ENCODE measurements around the gene CORO2A.

The CORO2A gene

DNA sequence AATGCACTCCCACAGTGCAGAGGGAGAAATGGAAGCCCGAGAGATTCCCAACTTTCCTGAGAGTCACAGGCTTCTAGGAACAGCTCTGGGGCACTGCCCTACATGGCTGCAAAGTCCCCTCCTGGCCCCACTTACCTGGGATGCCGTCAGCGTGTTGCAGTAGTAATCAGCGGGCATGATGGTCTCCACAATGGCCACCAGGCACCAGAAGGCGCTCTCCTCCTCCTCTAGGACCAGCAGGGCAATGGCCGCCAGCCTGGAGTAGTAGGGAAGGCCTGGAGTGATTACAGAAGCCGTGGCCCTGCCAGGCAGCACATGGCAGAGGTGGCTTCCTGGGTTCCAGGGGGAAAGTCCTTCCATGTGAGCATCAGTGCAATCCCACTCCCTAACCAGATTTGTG is 10.7 kb upstream of the CORO2A start:
- no peak for DNase-seq (ENCODE audit: low read depth, low spot score)
- CTCF ChIA-PET = interaction anchor here (1.0 to 11.3 kb wide), 8 partner anchors 9 to 573 kb away, joined by 3 to 157 read pairs (median 40); partner anchors contain the start of genes CORO2A, TBC1D2 and TRMO
- POLR2A ChIA-PET = no interaction called here
- H3K4me3 ChIP-seq (ENCODE audit: low read depth, low read length) = no peak overlapping the region
- TF ChIP-seq, protein P1, sequence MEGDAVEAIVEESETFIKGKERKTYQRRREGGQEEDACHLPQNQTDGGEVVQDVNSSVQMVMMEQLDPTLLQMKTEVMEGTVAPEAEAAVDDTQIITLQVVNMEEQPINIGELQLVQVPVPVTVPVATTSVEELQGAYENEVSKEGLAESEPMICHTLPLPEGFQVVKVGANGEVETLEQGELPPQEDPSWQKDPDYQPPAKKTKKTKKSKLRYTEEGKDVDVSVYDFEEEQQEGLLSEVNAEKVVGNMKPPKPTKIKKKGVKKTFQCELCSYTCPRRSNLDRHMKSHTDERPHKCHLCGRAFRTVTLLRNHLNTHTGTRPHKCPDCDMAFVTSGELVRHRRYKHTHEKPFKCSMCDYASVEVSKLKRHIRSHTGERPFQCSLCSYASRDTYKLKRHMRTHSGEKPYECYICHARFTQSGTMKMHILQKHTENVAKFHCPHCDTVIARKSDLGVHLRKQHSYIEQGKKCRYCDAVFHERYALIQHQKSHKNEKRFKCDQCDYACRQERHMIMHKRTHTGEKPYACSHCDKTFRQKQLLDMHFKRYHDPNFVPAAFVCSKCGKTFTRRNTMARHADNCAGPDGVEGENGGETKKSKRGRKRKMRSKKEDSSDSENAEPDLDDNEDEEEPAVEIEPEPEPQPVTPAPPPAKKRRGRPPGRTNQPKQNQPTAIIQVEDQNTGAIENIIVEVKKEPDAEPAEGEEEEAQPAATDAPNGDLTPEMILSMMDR (IDR thresholded peaks at IDR 0.05; ENCODE audit: insufficient read depth, low read length, missing control alignments) = no peak

DNA sequence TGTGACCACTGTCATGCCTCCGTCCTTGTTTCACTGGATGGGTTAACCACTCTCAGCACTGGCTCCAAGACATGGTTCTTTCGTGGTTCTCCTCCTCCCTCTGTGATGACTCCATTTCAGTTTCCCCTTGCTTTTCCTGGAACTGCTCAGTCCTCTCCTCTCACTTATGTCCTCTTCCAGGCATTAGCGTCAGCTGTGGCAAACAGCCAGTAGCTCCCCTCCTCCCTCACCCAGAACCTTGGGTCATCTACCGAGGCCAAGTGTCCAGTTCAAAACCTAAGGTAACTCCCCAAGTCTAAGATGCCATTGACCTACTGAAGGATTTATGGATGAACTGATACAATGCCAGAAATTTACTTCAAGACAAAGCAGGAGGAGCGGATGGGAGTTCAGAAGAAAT is 9.8 kb upstream of the CORO2A start:
- TF ChIP-seq, protein P1 (IDR thresholded peaks at IDR 0.05; ENCODE audit: insufficient read depth, low read length, missing control alignments) = no peak
- no peak overlapping the region for H3K4me3 ChIP-seq (ENCODE audit: low read depth, low read length)
- ChIA-PET POLR2A (no interaction called here), CTCF (interaction anchor here (1.2 to 11.3 kb wide), 5 partner anchors 9 to 62 kb away, joined by 3 to 157 read pairs (median 115); partner anchors contain the start of genes CORO2A and TBC1D2)
- no peak for DNase-seq (ENCODE audit: low read depth, low spot score)

DNA sequence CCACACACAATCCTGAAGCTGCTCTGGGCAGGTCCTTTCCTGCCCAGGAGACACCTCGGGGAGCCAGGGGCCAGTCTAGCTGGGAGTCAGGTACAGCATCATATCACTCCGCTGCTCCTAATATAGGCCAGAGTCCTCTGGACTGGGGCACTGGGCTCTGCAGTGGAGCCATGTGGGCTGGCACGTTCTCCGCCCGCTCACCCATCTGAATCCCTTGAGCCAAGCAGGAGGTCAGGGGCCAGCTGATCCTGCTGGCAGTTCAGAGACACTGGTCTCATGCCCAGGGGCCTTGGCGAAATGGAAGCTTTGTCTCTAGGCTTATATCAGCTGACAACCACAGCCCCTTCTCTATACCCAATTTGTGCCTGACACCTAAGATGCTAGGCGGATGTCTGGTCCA is 9.3 kb upstream of the CORO2A start:
- no peak overlapping the region for H3K4me3 ChIP-seq (ENCODE audit: low read depth, low read length)
- TF ChIP-seq, protein P1 (IDR thresholded peaks at IDR 0.05; ENCODE audit: insufficient read depth, low read length, missing control alignments) = no peak
- ChIA-PET POLR2A (no interaction called here), CTCF (interaction anchor here (7.4 to 11.3 kb wide), 4 partner anchors 8 to 62 kb away, joined by 75 to 157 read pairs (median 117); partner anchors contain the start of genes CORO2A and TBC1D2)
- no peak for DNase-seq (ENCODE audit: low read depth, low spot score)

- TF ChIP-seq, protein P1 (IDR thresholded peaks at IDR 0.05; ENCODE audit: insufficient read depth, low read length, missing control alignments) = no peak
- H3K4me3 ChIP-seq (ENCODE audit: low read depth, low read length) = no peak overlapping the region
- ChIA-PET POLR2A (interaction anchor here (0.7 kb wide), 1 partner anchor 595 kb away, joined by 4 read pairs; no protein-coding TSS in a partner anchor), CTCF (interaction anchor here (11.3 kb wide), 1 partner anchor 56 kb away, joined by 115 read pairs; the partner anchor contains the start of gene TBC1D2)
- DNase-seq (ENCODE audit: low read depth, low spot score) = no peak
These were observed 8.7 kb upstream of the CORO2A start for GRCh38 chr9:98201102-98201501.

DNA sequence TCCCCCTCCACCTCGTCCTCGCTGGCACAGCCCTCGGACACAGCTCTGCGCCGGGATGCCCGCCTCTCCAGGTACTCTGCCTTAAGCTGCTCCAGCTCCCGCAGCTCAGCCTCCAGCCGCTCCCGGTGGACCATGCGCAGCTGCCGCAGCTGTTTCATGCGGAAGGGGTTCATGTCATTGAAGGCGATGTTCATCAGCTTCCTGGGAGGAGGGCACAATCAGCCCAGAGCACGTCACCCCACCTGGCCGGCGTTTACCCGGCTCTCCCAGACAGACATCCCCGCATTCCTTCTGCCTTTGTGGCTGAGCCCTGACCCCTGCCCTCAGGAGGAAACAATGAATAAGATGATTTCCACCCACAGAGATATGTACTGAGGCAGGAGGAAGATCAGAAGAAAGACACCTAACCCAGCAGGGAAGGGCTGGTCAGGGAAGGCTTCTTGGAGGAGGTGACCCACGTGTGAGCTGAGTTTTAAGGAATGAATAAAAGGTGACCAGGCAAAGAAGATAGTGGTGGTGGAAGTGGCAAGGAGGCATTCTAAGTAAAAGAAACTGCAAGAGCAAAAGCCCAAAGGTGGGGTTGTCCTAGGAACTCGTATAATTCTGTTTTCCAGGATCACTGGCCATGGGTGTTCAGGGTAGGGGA is 7.1 kb upstream of the CORO2A start:
- no peak for DNase-seq (ENCODE audit: low read depth, low spot score)
- ChIA-PET POLR2A (no interaction called here), CTCF (interaction anchor here (1.2 kb wide), 1 partner anchor 64 kb away, joined by 5 read pairs; no protein-coding TSS in a partner anchor)
- TF ChIP-seq, protein P1 (IDR thresholded peaks at IDR 0.05; ENCODE audit: insufficient read depth, low read length, missing control alignments) = no peak
- no peak overlapping the region for H3K4me3 ChIP-seq (ENCODE audit: low read depth, low read length)

- CTCF ChIA-PET = interaction anchor here (2.6 to 6.7 kb wide), 2 partner anchors 10 to 272 kb away, joined by 15 to 75 read pairs; partner anchors contain the start of gene TRMO
- TF ChIP-seq, protein P1 (IDR thresholded peaks at IDR 0.05; ENCODE audit: insufficient read depth, low read length, missing control alignments) = no peak
- POLR2A ChIA-PET = no interaction called here
- H3K4me3 ChIP-seq (ENCODE audit: low read depth, low read length) = no peak overlapping the region
- DNase-seq (ENCODE audit: low read depth, low spot score) = no peak
These were observed 3.2 kb upstream of the CORO2A start for GRCh38 chr9:98195671-98196070.
